SK-N-SH (cell line): Measurements from ENCODE around the gene SULT1B1. TPM values are rescaled to one million over a fixed set of nuclear protein-coding genes. Genes with fewer than 3 reads are reported as not detected.

Experiments used
- CTCF ChIA-PET: fragments of 300-600, 350-600 bp; formaldehyde crosslinking; extraction: SDS; loops from one replicate; lab custom pipeline; 2021; lab: Yijun Ruan, JAX
- POLR2A ChIA-PET: fragments of 350-600 bp; sonication (Branson Sonifier 250); formaldehyde crosslinking; extraction: SDS; loops from one replicate; lab custom pipeline; 2020; ENCODE audit warnings: antibody characterized with exemption, inconsistent platforms; lab: Yijun Ruan, JAX
- DNase-seq: peaks from one replicate; pipeline ENCODE4 v3.0.0; 2012
- H2AFZ ChIP-seq: fragments of 200-600 bp; sonication (generic); 2 replicates; pipeline ENCODE4 v1.8.1; 2016; ENCODE audit warnings: antibody characterized with exemption, mild to moderate bottlenecking, low read depth
- H3F3A ChIP-seq: fragments of 200-600 bp; sonication (generic); replicated peaks from 2 replicates; pipeline ENCODE3; 2016; ENCODE audit warnings: antibody characterized with exemption, mild to moderate bottlenecking; ENCODE audit not compliant: insufficient read depth
- H3K27ac ChIP-seq, 2 experiments: fragments of 200-500 bp in 1 of 2; fragments of 200-600 bp in 1 of 2; sonication (Bioruptor generic) in 1 of 2; sonication (generic), shearing (Covaris generic) in 1 of 2; 2 replicates each; pipeline versions ENCODE4 v1.5.1 to v1.6.1; 2014 to 2016; ENCODE audit warnings: low read depth in 2 of 2, inconsistent platforms in 1 of 2, low read length in 1 of 2, mild to moderate bottlenecking in 1 of 2, mixed read lengths in 1 of 2
- H3K27me3 ChIP-seq: fragments of 200-600 bp; sonication (generic), shearing (Covaris generic); 2 replicates; pipeline ENCODE4 v1.6.1; 2016; ENCODE audit warnings: mixed run types; ENCODE audit not compliant: insufficient read depth
- H3K36me3 ChIP-seq, 2 experiments: fragments of 200-500 bp in 1 of 2; fragments of 200-600 bp in 1 of 2; sonication (Bioruptor generic) in 1 of 2; sonication (generic) in 1 of 2; replicated peaks in 1 of 2; 2 replicates each; pipeline versions ENCODE3 to v1.5.1; 2014 to 2016; ENCODE audit warnings: low read length in 1 of 2, mild to moderate bottlenecking in 1 of 2; ENCODE audit not compliant: insufficient read depth in 2 of 2, control insufficient read depth in 1 of 2
- H3K4me1 ChIP-seq, 2 experiments: fragments of 200-500 bp in 1 of 2; fragments of 200-600 bp in 1 of 2; sonication (Bioruptor generic) in 1 of 2; sonication (generic), shearing (Covaris generic) in 1 of 2; 2 replicates each; pipeline versions ENCODE4 v1.5.1 to v1.6.1; 2014 to 2016; ENCODE audit warnings: low read depth in 1 of 2, low read length in 1 of 2, mixed run types in 1 of 2; ENCODE audit not compliant: insufficient read depth in 2 of 2, control insufficient read depth in 1 of 2
- H3K4me2 ChIP-seq: fragments of 200-600 bp; sonication (generic), shearing (Covaris generic); 2 replicates; pipeline ENCODE4 v1.6.1; 2017; ENCODE audit warnings: mixed run types
- H3K4me3 ChIP-seq, 2 experiments: fragments of 200-500 bp in 1 of 2; fragments of 200-600 bp in 1 of 2; sonication (Bioruptor generic) in 1 of 2; sonication (generic), shearing (Covaris generic) in 1 of 2; 2 replicates each; pipeline versions ENCODE4 v1.5.1 to v1.8.1; 2014 to 2016; ENCODE audit warnings: low read depth in 2 of 2, inconsistent platforms in 1 of 2, low read length in 1 of 2, mild to moderate bottlenecking in 1 of 2, mixed read lengths in 1 of 2, moderate library complexity in 1 of 2
- H3K79me2 ChIP-seq: fragments of 200-600 bp; sonication (generic); 2 replicates; pipeline ENCODE4 v1.8.1; 2017; ENCODE audit warnings: mild to moderate bottlenecking; ENCODE audit not compliant: insufficient read depth
- H3K9ac ChIP-seq: fragments of 200-600 bp; sonication (generic); 2 replicates; pipeline ENCODE4 v1.6.1; 2017; ENCODE audit warnings: mixed run types
- H3K9me2 ChIP-seq: fragments of 200-600 bp; sonication (generic); 2 replicates; pipeline ENCODE4 v1.6.1; 2017; ENCODE audit warnings: mixed run types
- H3K9me3 ChIP-seq: fragments of 200-600 bp; sonication (generic); 2 replicates; pipeline ENCODE4 v1.6.1; 2017; ENCODE audit warnings: mixed run types, mild to moderate bottlenecking, moderate library complexity
- H4K20me1 ChIP-seq: fragments of 200-600 bp; sonication (generic); 2 replicates; pipeline ENCODE4 v1.6.1; 2017; ENCODE audit warnings: mild to moderate bottlenecking, mixed run types; ENCODE audit not compliant: insufficient read depth
- CTCF ChIP-seq: fragments of 200-600 bp; sonication (generic); IDR thresholded peaks from 2 replicates; pipeline ENCODE4 v1.6.1; 2017; ENCODE audit warnings: antibody characterized with exemption, mild to moderate bottlenecking, moderate library complexity
- EZH2phosphoT487 ChIP-seq: fragments of 200-600 bp; sonication (generic); IDR thresholded peaks from 2 replicates; pipeline ENCODE4 v1.6.1; 2017; ENCODE audit warnings: low read depth, mixed run types, mild to moderate bottlenecking, antibody characterized with exemption, moderate library complexity, borderline replicate concordance
- FOSL2 ChIP-seq: IDR thresholded peaks from 2 replicates; pipeline ENCODE4 v1.4.0; 2012; ENCODE audit warnings: low read depth, mild to moderate bottlenecking, moderate library complexity, borderline replicate concordance
- FOXJ3 ChIP-seq: sonication (generic); formaldehyde crosslinking; IDR thresholded peaks from 2 replicates; pipeline ENCODE4 v1.5.1; 2020; ENCODE audit warnings: mild to moderate bottlenecking, missing genetic modification reagents
- FOXM1 ChIP-seq: IDR thresholded peaks from 2 replicates; pipeline ENCODE4 v1.4.0; 2012; ENCODE audit warnings: low read depth, mild to moderate bottlenecking
- JUND ChIP-seq: IDR thresholded peaks from 2 replicates; pipeline ENCODE4 v1.4.0; 2012
- MEF2A ChIP-seq: IDR thresholded peaks from 2 replicates; pipeline ENCODE4 v1.4.0; 2012; ENCODE audit warnings: low read depth, borderline replicate concordance
- MXI1 ChIP-seq: IDR thresholded peaks from 2 replicates; pipeline ENCODE4 v1.6.1; 2012; ENCODE audit warnings: mild to moderate bottlenecking, low read depth, low read length, improper control_type of control experiment
- NRF1 ChIP-seq: IDR thresholded peaks from 2 replicates; pipeline ENCODE4 v1.6.1; 2012; ENCODE audit warnings: low read depth, mild to moderate bottlenecking, low read length
- PBX3 ChIP-seq: IDR thresholded peaks from 2 replicates; pipeline ENCODE4; 2012
- POLR2AphosphoS5 ChIP-seq: IDR thresholded peaks from 2 replicates; pipeline ENCODE4 v1.6.1; 2012; ENCODE audit warnings: low read depth, low read length
- RFX5 ChIP-seq: IDR thresholded peaks from 2 replicates; pipeline ENCODE4 v1.6.1; 2012; ENCODE audit warnings: mild to moderate bottlenecking, improper control_type of control experiment, low read length
- SIN3A ChIP-seq: IDR thresholded peaks from 2 replicates; pipeline ENCODE4 v1.6.1; 2012; ENCODE audit warnings: low read depth, mild to moderate bottlenecking, low read length, moderate library complexity, borderline replicate concordance
- TEAD4 ChIP-seq: IDR thresholded peaks from 2 replicates; pipeline ENCODE4 v1.4.0; 2012; ENCODE audit warnings: mild to moderate bottlenecking, borderline replicate concordance; ENCODE audit not compliant: insufficient read depth
- USF2 ChIP-seq: fragments of 150-350 bp; IDR thresholded peaks from 2 replicates; pipeline ENCODE4 v1.6.1; 2017; ENCODE audit warnings: antibody characterized with exemption, low read length, low read depth, borderline replicate concordance
- YY1 ChIP-seq: IDR thresholded peaks from 2 replicates; pipeline ENCODE4 v1.4.0; 2012; ENCODE audit warnings: low read depth, mild to moderate bottlenecking
- WGBS: methylation state at CpG from one replicate; pipeline ENCODE4 v1.1.6; 2017; ENCODE audit warnings: low lambda C conversion rate; 5-methylcytosine and 5-hydroxymethylcytosine counted together
- polyA plus RNA-seq, 3 experiments: library from polyadenylated mRNA; depleted of rRNA; stranded (reverse); fragments of >200 nt; gene quantifications; 2 replicates each; pipeline ENCODE4 v1.2.3, GENCODE V29; 2012

SULT1B1 gene
- polyA plus RNA-seq, 1 of the 3 experiments (the other 2 are of a cell fraction) = 14.7 TPM

GRCh38 chr4:69731241-69731640, 29.2 kb downstream of the SULT1B1 start:
- H3K9ac ChIP-seq = no peak overlapping the region
- no peak overlapping the region for H3K4me3 ChIP-seq
- H3K79me2 ChIP-seq = no peaks in the 10 kb centered on the region
- no peak overlapping the region for H2AFZ ChIP-seq
- TF ChIP-seq CTCF (no peak), POLR2AphosphoS5 (no peak), FOXM1 (no peak), FOXJ3 (CRISPR knock-in tag) (no peak), NRF1 (no peak), MEF2A (no peak), SIN3A (no peak), YY1 (no peak), JUND (no peak), USF2 (no peak), MXI1 (no peak), TEAD4 (no peak), FOSL2 (no peak), RFX5 (no peak), EZH2phosphoT487 (no peak)
- H3K4me2 ChIP-seq = no peak overlapping the region
- H3K36me3 ChIP-seq = peaks cover 0 to 7% of the 10 kb centered on the region in 2 experiments
- ChIA-PET CTCF (interaction anchor here (0.7 kb wide), 1 partner anchor 904 kb away, joined by 3 read pairs; no protein-coding TSS in a partner anchor), POLR2A (no interaction called here)
- no peaks in the 10 kb centered on the region for H4K20me1 ChIP-seq
- H3K27ac ChIP-seq = peak overlapping the region; percentile 66 to 79
- H3K9me2 ChIP-seq = no peaks in the 10 kb centered on the region
- WGBS = 25% methylated on average over 1 of the region's 1 CpG
- H3K9me3 ChIP-seq = no peaks in the 10 kb centered on the region
- peaks cover 0 to 10% of the 10 kb centered on the region in 2 experiments; a peak in 1 of 4 replicates for H3K4me1 ChIP-seq
- DNase-seq = no peak
- no peaks in the 10 kb centered on the region for H3K27me3 ChIP-seq
- peaks cover 24% of the 10 kb centered on the region for H3F3A ChIP-seq

GRCh38 chr4:69730002-69730401, 30.4 kb downstream of the SULT1B1 start:
- Histone ChIP-seq H3K4me1 (peaks cover 0 to 10% of the 10 kb centered on the region in 2 experiments; a peak in 1 of 4 replicates), H3K9me2 (no peaks in the 10 kb centered on the region), H3K27ac (peak overlapping the region; percentile 66 to 79; a peak in 2 of 4 replicates), H3K36me3 (peaks cover 0 to 7% of the 10 kb centered on the region in 2 experiments), H4K20me1 (no peaks in the 10 kb centered on the region), H3K9ac (no peak overlapping the region), H3K9me3 (no peaks in the 10 kb centered on the region), H3K79me2 (no peaks in the 10 kb centered on the region), H3K4me2 (no peak overlapping the region), H3K27me3 (no peaks in the 10 kb centered on the region), H2AFZ (no peak overlapping the region)
- POLR2A ChIA-PET = no interaction called here
- DNase-seq = no peak
- no peak for TF ChIP-seq PBX3
- TF ChIP-seq, all 33 proteins: peak for 0
- no peak overlapping the region for H3K4me3 ChIP-seq
- peaks cover 24% of the 10 kb centered on the region for H3F3A ChIP-seq
- CTCF ChIA-PET = no interaction called here
